GM11168 (cell line): ENCODE measurements around the gene DCUN1D2.

Experiments used
- in situ Hi-C: fragments of 300-500 bp; cut with MboI; formaldehyde crosslinking; loops from one replicate; pipeline ENCODE4 v1.12.0; 2022; ENCODE audit warnings: low sequenced_read_pairs; ENCODE audit not compliant: unreplicated experiment

The DCUN1D2 gene

GRCh38 chr13:113428871-113429607 is 61.5 kb downstream of the DCUN1D2 start:
- in situ Hi-C loops = no loop called here

GRCh38 chr13:113428469-113428865 is 62.0 kb downstream of the DCUN1D2 start:
- in situ Hi-C loops = no loop called here

GRCh38 chr13:113427562-113428468 is 62.7 kb downstream of the DCUN1D2 start:
- in situ Hi-C loops = no loop called here

GRCh38 chr13:113426591-113426986 is 63.9 kb downstream of the DCUN1D2 start:
- in situ Hi-C loops = no loop called here

- in situ Hi-C loops = no loop called here
Measured at GRCh38 chr13:113425941-113426590, 64.4 kb downstream of the DCUN1D2 start.

- in situ Hi-C loops = no loop called here
Measured at GRCh38 chr13:113423520-113424163, 66.9 kb downstream of the DCUN1D2 start.

GRCh38 chr13:113422807-113423519 is 67.5 kb downstream of the DCUN1D2 start:
- in situ Hi-C loops = no loop called here

GRCh38 chr13:113421673-113422270 is 68.7 kb downstream of the DCUN1D2 start:
- in situ Hi-C loops = no loop called here

- in situ Hi-C loops = no loop called here
Measured at GRCh38 chr13:113420833-113421600, 69.5 kb downstream of the DCUN1D2 start.

GRCh38 chr13:113420232-113420631 is 70.3 kb downstream of the DCUN1D2 start:
- in situ Hi-C loops = no loop called here

- in situ Hi-C loops = no loop called here
Measured at GRCh38 chr13:113419531-113420193, 70.8 kb downstream of the DCUN1D2 start.

- in situ Hi-C loops = no loop called here
Measured at GRCh38 chr13:113418722-113419049, 71.8 kb downstream of the DCUN1D2 start.

- in situ Hi-C loops = no loop called here
Measured at GRCh38 chr13:113417836-113418721, 72.4 kb downstream of the DCUN1D2 start.

GRCh38 chr13:113417008-113417751 is 73.3 kb downstream of the DCUN1D2 start:
- in situ Hi-C loops = no loop called here

GRCh38 chr13:113415825-113416224 is 74.7 kb downstream of the DCUN1D2 start:
- in situ Hi-C loops = no loop called here

- in situ Hi-C loops = no loop called here
Measured at GRCh38 chr13:113415032-113415431, 75.5 kb downstream of the DCUN1D2 start.

- in situ Hi-C loops = no loop called here
Measured at GRCh38 chr13:113414335-113414734, 76.2 kb downstream of the DCUN1D2 start.
